CD4-positive, alpha-beta T cell (primary cell): ENCODE measurements around the gene SHC4. TPM values are rescaled to one million over a fixed set of nuclear protein-coding genes. Genes with fewer than 3 reads are reported as not detected.
A peak's percentile ranks its signal among the peaks of the same experiment; 100 is the strongest.

Source experiments
- ATAC-seq: fragments of 200-7000 bp; cut with Tn5 transposase; one replicate; pipeline ENCODE4 v1.10.0; 2022; ENCODE audit warnings: mild to moderate bottlenecking; ENCODE audit not compliant: poor library complexity
- CTCF ChIA-PET: fragments of 350-600 bp; sonication (Branson Sonifier 250); formaldehyde crosslinking; loops from one replicate; lab custom pipeline; 2021; ENCODE audit warnings: antibody characterized with exemption, inconsistent platforms; lab: Charles Lee
- POLR2A ChIA-PET: fragments of 350-600 bp; sonication (Branson Sonifier 250); formaldehyde crosslinking; loops from one replicate; lab custom pipeline; 2021; ENCODE audit warnings: antibody characterized with exemption, inconsistent platforms; lab: Charles Lee
- DNase-seq, 14 experiments: peaks; one replicate each; pipeline ENCODE4 v3.0.0-alpha.2; 2013 to 2020; ENCODE audit warnings: mixed read lengths in 2 of 14
- H3K27ac ChIP-seq, 2 donors: one replicate each; pipeline versions ENCODE4 v1.5.1 to v1.7.0; 2013; ENCODE audit warnings: low read length in 2 of 2, low read depth in 1 of 2, mild to moderate bottlenecking in 1 of 2
- H3K27me3 ChIP-seq, 2 experiments: 1 replicate in 1 of 2; 2 replicates in 1 of 2; pipeline versions ENCODE4 v1.6.1 to v1.7.0; 2013; ENCODE audit warnings: low read length in 2 of 2, control low read depth in 1 of 2, mild to moderate bottlenecking in 1 of 2, moderate library complexity in 1 of 2; ENCODE audit not compliant: insufficient read depth in 2 of 2, control insufficient read depth in 1 of 2
- H3K36me3 ChIP-seq: one replicate; pipeline ENCODE4 v1.6.1; 2013; ENCODE audit warnings: low read length, control low read depth; ENCODE audit not compliant: insufficient read depth
- H3K4me1 ChIP-seq: one replicate; pipeline ENCODE4 v1.6.1; 2013; ENCODE audit warnings: low read length, control low read depth; ENCODE audit not compliant: insufficient read depth
- H3K4me3 ChIP-seq: one replicate; pipeline ENCODE4 v1.5.1; 2013; ENCODE audit warnings: mild to moderate bottlenecking, low read length, moderate library complexity
- H3K9me3 ChIP-seq, 2 experiments: 1 replicate in 1 of 2; 2 replicates in 1 of 2; pipeline versions ENCODE4 v1.6.1 to v1.7.0; 2013; ENCODE audit warnings: low read length in 2 of 2, mild to moderate bottlenecking in 2 of 2, control low read depth in 1 of 2, moderate library complexity in 1 of 2; ENCODE audit not compliant: control insufficient read depth in 1 of 2, insufficient read depth in 1 of 2
- H3K27ac Mint-ChIP-seq: one replicate; pipeline ENCODE4 v1.8.0; 2020; ENCODE audit warnings: mixed read lengths
- H3K27me3 Mint-ChIP-seq: one replicate; pipeline ENCODE4 v1.8.0; 2021; ENCODE audit warnings: mixed read lengths
- H3K36me3 Mint-ChIP-seq: one replicate; pipeline ENCODE4 v1.8.0; 2021; ENCODE audit warnings: low read depth, mixed read lengths
- H3K4me1 Mint-ChIP-seq: one replicate; pipeline ENCODE4 v1.8.0; 2021; ENCODE audit warnings: low read depth, mixed read lengths
- H3K4me3 Mint-ChIP-seq: one replicate; pipeline ENCODE4 v1.8.0; 2020; ENCODE audit warnings: mild to moderate bottlenecking, mixed read lengths
- H3K9me3 Mint-ChIP-seq: one replicate; pipeline ENCODE4 v1.8.0; 2020; ENCODE audit warnings: mixed read lengths
- CTCF ChIP-seq: fragments of 200-600 bp; IDR thresholded peaks from one replicate; pipeline ENCODE4 v1.8.0; 2022; ENCODE audit warnings: antibody characterized with exemption, mild to moderate bottlenecking
- intact Hi-C, 2 experiments: fragments of 100-400 bp; cut with DNase I in 1 of 2; cut with micrococcal nuclease in 1 of 2; formaldehyde crosslinking; loops; one replicate each; pipeline versions ENCODE4 v1.15.1 to v1.9.0; 2023 to 2025; cut with DNase I, micrococcal nuclease
- total RNA-seq, 174 experiments: library from RNA in 2 of 174; stranded (reverse) in 2 of 174; gene quantifications; one replicate each; pipeline ENCODE4 v1.2.3 and lab custom pipeline; 2021 to 2026

Gene SHC4
- total RNA-seq, 2 experiments from 2014 or later, result not detected

- ChIA-PET POLR2A (interaction anchor here (0.8 to 1.8 kb wide), 7 partner anchors 8 to 166 kb away, joined by 3 to 14 read pairs (median 4); partner anchors contain the start of genes CEP152, EID1, SECISBP2L and SHC4), CTCF (interaction anchor here (0.7 to 2.5 kb wide), 8 partner anchors 8 to 106 kb away, joined by 5 to 20 read pairs (median 6); partner anchors contain the start of genes EID1, SECISBP2L and SHC4)
- ATAC-seq (no peak), DNase-seq (peak in 1 of 14 experiments; percentile 16)
- Histone ChIP-seq H3K4me3 (peak overlapping the region; percentile 60), H3K27ac (no peak overlapping the region), H3K36me3 (no peaks in the 10 kb centered on the region), H3K9me3 (no peaks in the 10 kb centered on the region), H3K27me3 (peaks cover 8% of the 10 kb centered on the region in 2 experiments), H3K4me1 (peaks cover 6% of the 10 kb centered on the region)
- TF ChIP-seq CTCF, result no peak
- intact Hi-C loops, result no loop called here
- peak overlapping the region; percentile 39 for H3K4me3 Mint-ChIP-seq
- H3K9me3 Mint-ChIP-seq, result no peaks in the 10 kb centered on the region
- H3K27ac Mint-ChIP-seq, result no peak overlapping the region
- H3K4me1 Mint-ChIP-seq, result peaks cover 4% of the 10 kb centered on the region
- no peaks in the 10 kb centered on the region for H3K36me3 Mint-ChIP-seq
- H3K27me3 Mint-ChIP-seq, result peaks cover 34% of the 10 kb centered on the region
Measured at GRCh38 chr15:48976444-48977088, 12.8 kb upstream of the SHC4 start.

- peaks cover 8% of the 10 kb centered on the region in 2 experiments for H3K27me3 ChIP-seq
- no peak overlapping the region for H3K27ac ChIP-seq
- DNase-seq (peak; percentile 46 to 86 (median 65)), ATAC-seq (peak; percentile 99)
- intact Hi-C loops, result loop anchor here in 1 of 2 experiments (1.0 kb wide), 1 partner anchor 114 kb away; no protein-coding TSS in a partner anchor
- no peaks in the 10 kb centered on the region for H3K36me3 Mint-ChIP-seq
- ChIA-PET POLR2A (interaction anchor here (0.8 to 1.8 kb wide), 9 partner anchors 9 to 170 kb away, joined by 3 to 14 read pairs (median 4); partner anchors contain the start of genes CEP152, EID1, SECISBP2L and SHC4), CTCF (interaction anchor here (0.6 to 2.5 kb wide), 17 partner anchors 8 to 154 kb away, joined by 3 to 20 read pairs (median 5); partner anchors contain the start of genes EID1, SECISBP2L and SHC4)
- peak overlapping the region; percentile 60 for H3K4me3 ChIP-seq
- TF ChIP-seq CTCF, result peak; percentile 88
- H3K4me1 ChIP-seq, result peaks cover 6% of the 10 kb centered on the region
- no peak overlapping the region for H3K27ac Mint-ChIP-seq
- peak overlapping the region; percentile 62 for H3K4me3 Mint-ChIP-seq
- H3K36me3 ChIP-seq, result no peaks in the 10 kb centered on the region
- H3K27me3 Mint-ChIP-seq, result peaks cover 38% of the 10 kb centered on the region
- H3K4me1 Mint-ChIP-seq, result peaks cover 4% of the 10 kb centered on the region
- no peaks in the 10 kb centered on the region for H3K9me3 Mint-ChIP-seq
- no peaks in the 10 kb centered on the region for H3K9me3 ChIP-seq
Measured at GRCh38 chr15:48975472-48976419, 12.0 kb upstream of the SHC4 start.

GRCh38 chr15:48974882-48975281 lies 11.2 kb upstream of the SHC4 start:
- ChIA-PET CTCF (interaction anchor here (0.5 to 2.5 kb wide), 8 partner anchors 10 to 119 kb away, joined by 3 to 20 read pairs (median 6); partner anchors contain the start of genes EID1 and SHC4), POLR2A (interaction anchor here (1.5 to 1.8 kb wide), 2 partner anchors 11 to 97 kb away, joined by 13 to 14 read pairs; partner anchors contain the start of genes EID1 and SHC4)
- Histone ChIP-seq H3K4me1 (peaks cover 6% of the 10 kb centered on the region), H3K9me3 (no peaks in the 10 kb centered on the region), H3K36me3 (no peaks in the 10 kb centered on the region), H3K27me3 (peaks cover 8% of the 10 kb centered on the region in 2 experiments), H3K4me3 (no peak overlapping the region), H3K27ac (no peak overlapping the region)
- intact Hi-C loops, result loop anchor here in 1 of 2 experiments (1.0 kb wide), 1 partner anchor 114 kb away; no protein-coding TSS in a partner anchor
- Mint-ChIP-seq H3K27ac (no peak overlapping the region), H3K36me3 (no peaks in the 10 kb centered on the region), H3K9me3 (no peaks in the 10 kb centered on the region), H3K4me1 (peaks cover 4% of the 10 kb centered on the region), H3K27me3 (peaks cover 40% of the 10 kb centered on the region), H3K4me3 (peak overlapping the region; percentile 38)
- no peak for TF ChIP-seq CTCF
- no peak for DNase-seq
- ATAC-seq, result no peak
